ENCODE results near the gene TEKTIP1. TPM values are rescaled to one million over a fixed set of nuclear protein-coding genes. Genes with fewer than 3 reads are reported as not detected.

The TEKTIP1 gene
- total RNA-seq, 1 donor from 2014 or later: 0.68 TPM

DNA sequence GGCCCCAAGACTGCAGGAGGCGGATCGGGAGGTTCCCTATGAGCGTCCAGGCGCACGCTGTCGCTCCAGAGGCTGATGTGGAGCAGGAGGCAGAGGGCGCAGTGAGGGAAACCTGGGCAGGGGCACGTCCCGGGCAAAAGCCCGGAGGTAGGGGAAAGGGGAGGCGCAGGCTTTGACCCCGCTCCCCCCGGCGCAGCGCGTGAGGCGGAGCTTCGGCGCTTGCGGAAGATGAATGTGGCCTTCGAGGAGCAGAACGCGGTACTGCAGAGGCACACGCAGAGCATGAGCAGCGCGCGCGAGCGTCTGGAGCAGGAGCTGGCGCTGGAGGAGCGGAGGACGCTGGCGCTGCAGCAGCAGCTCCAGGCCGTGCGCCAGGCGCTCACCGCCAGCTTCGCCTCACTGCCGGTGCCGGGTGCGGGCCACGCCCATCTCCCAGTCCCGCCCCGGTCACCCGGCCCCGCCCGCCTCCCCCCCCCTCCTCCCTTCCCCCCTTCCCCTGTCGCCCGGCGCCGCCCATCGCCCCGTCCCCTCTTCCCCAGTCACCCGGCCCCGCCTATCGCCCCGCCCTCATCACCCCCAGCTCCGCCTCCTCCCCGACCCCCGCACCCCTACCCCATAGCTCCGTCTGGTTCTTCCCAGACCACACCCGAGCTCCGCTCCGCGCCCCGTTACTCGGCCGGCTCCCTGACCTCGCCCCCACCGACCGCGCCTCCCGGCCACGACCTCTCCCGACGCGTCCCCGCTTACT lies 37.9 kb downstream of the TEKTIP1 start:
- FAIRE-seq: no peak
- Histone ChIP-seq H3K4me2 (ENCODE audit: low read length) (peak overlapping the region; percentile 73), H3K9me3 (ENCODE audit: insufficient read depth, low read depth, low read length) (no peaks in the 10 kb centered on the region), H3K4me1 (ENCODE audit: insufficient read depth, low read length) (peaks cover 29% of the 10 kb centered on the region), H3K79me2 (ENCODE audit: insufficient read depth, low read length) (peaks cover 6% of the 10 kb centered on the region), H3K27me3 (ENCODE audit: insufficient read depth, low read length) (no peaks in the 10 kb centered on the region), H2AFZ (ENCODE audit: low read depth, low read length) (no peak overlapping the region), H3K9ac (ENCODE audit: low read length) (peak overlapping the region; percentile 7), H3K36me3 (ENCODE audit: insufficient read depth, low read length) (peaks cover 3% of the 10 kb centered on the region), H3K27ac (ENCODE audit: low read depth, low read length) (no peak overlapping the region), H3K4me3 (ENCODE audit: insufficient read depth, low read depth, low read length) (no peak overlapping the region), H4K20me1 (ENCODE audit: insufficient read depth, low read length) (peaks cover 18% of the 10 kb centered on the region)
- peak; percentile 56 for DNase-seq (ENCODE audit: low read depth)
- H3K4me1 Mint-ChIP-seq (ENCODE audit: low read depth, unreplicated experiment): peaks cover 15% of the 10 kb centered on the region
- H3K27ac Mint-ChIP-seq (ENCODE audit: unreplicated experiment): no peak overlapping the region
- H3K4me3 Mint-ChIP-seq (ENCODE audit: unreplicated experiment): peak overlapping the region; percentile 62
- peaks cover 2% of the 10 kb centered on the region for H3K9me3 Mint-ChIP-seq (ENCODE audit: unreplicated experiment)
- H3K36me3 Mint-ChIP-seq (ENCODE audit: low read depth, unreplicated experiment): peaks cover 10% of the 10 kb centered on the region
- H3K27me3 Mint-ChIP-seq (ENCODE audit: low read depth, unreplicated experiment): peaks cover 7% of the 10 kb centered on the region
- TF ChIP-seq CTCF (IDR thresholded peaks at IDR 0.05; ENCODE audit: insufficient read depth, low read depth, low read length): no peak
- TF ChIP-seq EZH2 (IDR thresholded peaks at IDR 0.05; ENCODE audit: insufficient read depth, low read length): no peak

- peaks cover 18% of the 10 kb centered on the region for H4K20me1 ChIP-seq (ENCODE audit: insufficient read depth, low read length)
- H3K36me3 ChIP-seq (ENCODE audit: insufficient read depth, low read length): peaks cover 3% of the 10 kb centered on the region
- peaks cover 10% of the 10 kb centered on the region for H3K36me3 Mint-ChIP-seq (ENCODE audit: low read depth, unreplicated experiment)
- H3K4me2 ChIP-seq (ENCODE audit: low read length): no peak overlapping the region
- no peak for TF ChIP-seq CTCF (IDR thresholded peaks at IDR 0.05; ENCODE audit: insufficient read depth, low read depth, low read length)
- TF ChIP-seq EZH2 (IDR thresholded peaks at IDR 0.05; ENCODE audit: insufficient read depth, low read length): no peak
- DNase-seq (ENCODE audit: low read depth): no peak
- peaks cover 6% of the 10 kb centered on the region for H3K79me2 ChIP-seq (ENCODE audit: insufficient read depth, low read length)
- no peak overlapping the region for H3K9ac ChIP-seq (ENCODE audit: low read length)
- peaks cover 15% of the 10 kb centered on the region for H3K4me1 Mint-ChIP-seq (ENCODE audit: low read depth, unreplicated experiment)
- no peak overlapping the region for H3K4me3 ChIP-seq (ENCODE audit: insufficient read depth, low read depth, low read length)
- peaks cover 24% of the 10 kb centered on the region for H3K4me1 ChIP-seq (ENCODE audit: insufficient read depth, low read length)
- H3K27me3 ChIP-seq (ENCODE audit: insufficient read depth, low read length): no peaks in the 10 kb centered on the region
- H3K9me3 Mint-ChIP-seq (ENCODE audit: unreplicated experiment): peaks cover 2% of the 10 kb centered on the region
- no peak overlapping the region for H3K27ac ChIP-seq (ENCODE audit: low read depth, low read length)
- H3K27me3 Mint-ChIP-seq (ENCODE audit: low read depth, unreplicated experiment): peaks cover 7% of the 10 kb centered on the region
- H3K27ac Mint-ChIP-seq (ENCODE audit: unreplicated experiment): no peak overlapping the region
- no peaks in the 10 kb centered on the region for H3K9me3 ChIP-seq (ENCODE audit: insufficient read depth, low read depth, low read length)
- no peak for FAIRE-seq
- no peak overlapping the region for H2AFZ ChIP-seq (ENCODE audit: low read depth, low read length)
- H3K4me3 Mint-ChIP-seq (ENCODE audit: unreplicated experiment): no peak overlapping the region
These were observed 38.9 kb downstream of the TEKTIP1 start for GRCh38 chr19:3577723-3578344.

DNA sequence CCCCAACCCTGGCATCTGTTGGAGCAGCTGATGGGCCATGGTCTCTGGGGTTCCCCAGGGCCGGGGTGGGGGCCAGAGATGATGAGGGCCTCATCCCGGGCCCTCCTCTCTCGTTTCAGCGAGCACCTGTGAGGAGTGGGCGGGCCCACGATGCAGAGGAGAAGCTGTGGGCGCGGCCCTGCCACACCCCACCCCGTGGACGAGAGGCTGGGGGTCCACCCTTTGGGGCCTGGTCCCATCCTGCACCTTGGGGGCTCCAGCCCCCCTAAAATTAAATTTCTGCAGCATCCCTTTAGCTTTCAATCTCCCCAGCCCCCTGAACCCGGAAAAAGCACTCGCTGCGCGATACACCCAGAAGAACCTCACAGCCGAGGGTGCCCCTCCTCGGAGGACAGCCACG lies 39.4 kb downstream of the TEKTIP1 start:
- no peak for DNase-seq (ENCODE audit: low read depth)
- no peak overlapping the region for H3K27ac ChIP-seq (ENCODE audit: low read depth, low read length)
- H3K9ac ChIP-seq (ENCODE audit: low read length): no peak overlapping the region
- Mint-ChIP-seq H3K4me1 (ENCODE audit: low read depth, unreplicated experiment) (peaks cover 15% of the 10 kb centered on the region), H3K27me3 (ENCODE audit: low read depth, unreplicated experiment) (peaks cover 9% of the 10 kb centered on the region), H3K9me3 (ENCODE audit: unreplicated experiment) (peaks cover 2% of the 10 kb centered on the region), H3K4me3 (ENCODE audit: unreplicated experiment) (no peak overlapping the region), H3K36me3 (ENCODE audit: low read depth, unreplicated experiment) (peaks cover 10% of the 10 kb centered on the region), H3K27ac (ENCODE audit: unreplicated experiment) (no peak overlapping the region)
- peaks cover 16% of the 10 kb centered on the region for H4K20me1 ChIP-seq (ENCODE audit: insufficient read depth, low read length)
- no peak for FAIRE-seq
- peaks cover 3% of the 10 kb centered on the region for H3K36me3 ChIP-seq (ENCODE audit: insufficient read depth, low read length)
- H3K4me1 ChIP-seq (ENCODE audit: insufficient read depth, low read length): peaks cover 24% of the 10 kb centered on the region
- no peak overlapping the region for H3K4me2 ChIP-seq (ENCODE audit: low read length)
- H3K27me3 ChIP-seq (ENCODE audit: insufficient read depth, low read length): no peaks in the 10 kb centered on the region
- peaks cover 1% of the 10 kb centered on the region for H3K79me2 ChIP-seq (ENCODE audit: insufficient read depth, low read length)
- H3K9me3 ChIP-seq (ENCODE audit: insufficient read depth, low read depth, low read length): no peaks in the 10 kb centered on the region
- TF ChIP-seq CTCF (IDR thresholded peaks at IDR 0.05; ENCODE audit: insufficient read depth, low read depth, low read length): no peak
- no peak for TF ChIP-seq EZH2 (IDR thresholded peaks at IDR 0.05; ENCODE audit: insufficient read depth, low read length)
- no peak overlapping the region for H2AFZ ChIP-seq (ENCODE audit: low read depth, low read length)
- H3K4me3 ChIP-seq (ENCODE audit: insufficient read depth, low read depth, low read length): no peak overlapping the region
